SK-N-DZ (cell line): ENCODE measurements around the gene ASIC2. TPM values are rescaled to one million over a fixed set of nuclear protein-coding genes. Genes with fewer than 3 reads are reported as not detected.

Experiments
- DNase-seq: peaks from one replicate; pipeline ENCODE4 v3.0.0-alpha.2; 2015; ENCODE audit warnings: low spot score
- polyA plus RNA-seq, 2 experiments: library from polyadenylated mRNA; depleted of rRNA; stranded (reverse); fragments of >200 nt; gene quantifications; 2 replicates each; pipeline ENCODE4 v1.2.3, GENCODE V29; 2014

Gene ASIC2
- 8.2 and 11.6 TPM in 2 replicates for polyA plus RNA-seq (2014; cell fraction: cytosol; rRNA removed)
- 3.3 and 4.0 TPM in 2 replicates for polyA plus RNA-seq (2014; cell fraction: nucleus; rRNA removed)

DNA sequence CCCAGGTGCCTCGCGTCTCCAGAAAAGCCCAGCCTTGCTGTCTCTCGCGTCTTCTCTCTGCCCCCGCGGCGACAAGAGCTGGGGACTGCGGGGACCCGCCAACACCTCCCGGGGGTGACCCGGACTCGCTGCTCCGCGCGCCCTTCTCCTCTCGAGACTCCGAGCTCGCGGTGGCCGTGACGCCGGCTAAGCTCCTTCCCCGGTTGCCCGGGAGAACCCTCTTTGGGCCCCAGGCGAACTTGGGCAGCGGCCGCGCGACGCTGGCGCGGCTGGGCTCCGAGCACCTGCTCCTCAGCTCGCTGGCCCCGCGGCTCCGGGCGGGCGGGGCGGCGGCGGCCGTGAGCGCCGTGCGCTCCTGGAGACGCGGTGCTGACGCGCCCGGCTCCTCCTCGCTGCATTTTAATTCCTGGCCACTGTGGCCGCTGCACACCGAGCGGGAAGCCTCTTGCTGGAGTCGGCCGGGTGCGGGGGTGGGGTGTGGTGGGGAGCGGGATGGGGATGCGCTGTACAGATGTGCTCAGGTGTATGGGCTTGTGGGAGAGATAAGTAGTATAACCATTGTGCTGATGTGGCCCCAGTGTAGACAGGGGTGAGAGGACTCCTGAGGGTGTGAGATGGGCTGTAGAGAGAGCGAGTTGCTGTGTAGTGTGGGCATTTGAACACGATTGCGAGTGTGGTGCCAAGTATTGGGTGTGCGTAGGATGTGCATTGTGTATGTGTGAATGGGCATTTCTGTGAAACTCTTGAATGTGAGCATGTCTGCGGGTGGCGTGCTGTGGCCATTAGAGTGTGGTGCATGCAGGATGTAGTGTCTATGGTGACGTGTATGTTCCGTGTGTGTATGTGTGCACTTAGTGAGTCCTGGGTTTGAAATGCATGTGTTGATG, at the start of gene ASIC2:
TSS of gene ASIC2 (minus strand) at position 315 of the 887 bp plus-strand sequence.
- peak; percentile 79 for DNase-seq

- DNase-seq: no peak
Observed at GRCh38 chr17:33342025-33342424, 48.9 kb upstream of the ASIC2 start.

DNA sequence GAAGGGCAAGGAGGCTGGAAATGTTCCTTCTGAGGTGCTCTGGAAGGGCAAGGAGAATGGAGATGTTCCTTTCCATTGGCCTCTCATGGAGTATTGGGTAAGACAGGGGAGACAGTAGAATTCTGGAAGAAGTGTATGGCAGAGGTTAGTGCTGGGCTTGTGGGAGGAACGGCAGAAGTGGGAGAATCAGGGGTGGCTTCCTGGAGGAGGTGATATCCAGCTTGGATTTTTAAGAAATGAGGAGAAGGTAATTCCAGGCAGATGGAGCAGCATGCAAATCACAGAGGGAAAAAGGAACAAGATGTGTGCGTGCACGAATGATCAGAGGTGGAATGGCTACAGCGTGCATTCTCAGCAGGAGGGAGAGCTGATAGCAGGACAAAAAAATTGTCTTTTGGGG, 45.1 kb upstream of the ASIC2 start:
- DNase-seq: no peak

DNA sequence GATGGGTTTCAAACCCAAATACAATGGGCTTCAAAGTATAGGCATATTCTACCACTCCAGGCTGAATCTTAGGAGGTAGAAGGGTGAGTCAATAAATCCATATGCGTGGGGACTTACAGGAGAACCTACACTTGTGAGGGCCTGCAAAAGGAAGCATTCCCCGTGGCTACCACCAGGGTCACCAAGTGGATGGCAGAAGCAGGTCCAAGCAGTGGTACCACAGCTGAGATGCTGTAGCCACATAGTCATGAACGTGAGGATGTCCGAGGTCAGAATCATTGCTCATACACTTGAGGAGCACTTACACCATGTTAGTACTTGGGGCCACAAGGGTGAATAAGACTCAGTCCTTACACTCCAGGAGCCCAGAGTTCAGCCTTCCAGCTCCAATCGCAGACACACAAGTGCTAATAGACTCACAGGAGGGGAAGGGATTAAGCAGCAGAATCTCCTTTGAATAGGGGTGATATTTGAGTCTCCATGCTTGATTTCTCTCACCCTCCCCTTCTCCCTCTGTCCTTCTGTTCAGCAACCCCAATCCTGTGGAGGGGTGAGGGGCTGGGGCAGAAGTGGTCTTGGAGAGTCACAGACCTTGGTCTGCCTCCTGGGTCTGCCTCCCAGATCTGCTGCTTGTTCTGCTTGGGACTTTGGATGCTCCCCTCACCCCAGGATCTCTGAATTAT, 42.5 kb upstream of the ASIC2 start:
- DNase-seq: peak; percentile 54

DNA sequence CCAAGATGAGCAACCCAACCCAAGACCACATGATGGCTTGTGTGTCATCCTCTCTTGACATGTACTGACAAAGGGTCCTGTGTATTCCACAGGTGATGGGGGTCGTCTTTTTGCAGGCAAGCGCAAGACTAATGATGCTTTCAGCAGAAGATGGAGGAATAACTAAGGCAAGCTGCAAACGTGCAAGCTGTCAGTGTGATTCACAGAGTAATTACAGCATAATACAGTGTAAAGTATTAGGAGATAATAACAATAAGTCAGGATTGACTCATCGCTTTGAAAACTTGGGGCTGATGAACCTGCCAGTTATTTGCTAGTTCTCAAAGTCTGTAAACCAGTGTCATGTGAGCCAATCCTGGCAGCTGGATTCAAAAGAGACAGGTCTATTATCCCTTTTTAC, 41.6 kb upstream of the ASIC2 start:
- DNase-seq: no peak

GRCh38 chr17:33330877-33331276, 37.8 kb upstream of the ASIC2 start:
- no peak for DNase-seq

DNA sequence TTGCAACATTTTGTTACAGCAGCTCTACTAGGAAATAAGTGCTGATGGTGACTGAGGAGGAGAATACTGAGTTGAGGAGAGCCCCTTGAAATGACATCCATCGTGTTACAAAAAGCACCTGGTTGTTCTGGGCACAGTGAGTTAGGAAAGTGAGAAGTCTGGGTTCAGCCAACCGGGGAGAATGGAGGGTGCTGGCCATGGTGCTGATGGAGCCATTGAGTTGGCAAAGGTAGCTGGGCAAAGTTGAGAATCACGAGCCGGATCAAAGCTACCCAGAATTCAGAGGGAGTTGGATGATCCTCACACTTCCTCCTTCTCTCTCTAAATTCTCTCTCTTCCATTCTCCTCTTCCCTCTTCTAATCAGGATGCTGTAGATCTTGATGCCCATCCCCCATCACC, 35.0 kb upstream of the ASIC2 start:
- no peak for DNase-seq

- no peak for DNase-seq
Observed at GRCh38 chr17:33324736-33325135, 31.6 kb upstream of the ASIC2 start.

GRCh38 chr17:33322063-33322462, 29.0 kb upstream of the ASIC2 start:
- no peak for DNase-seq

DNA sequence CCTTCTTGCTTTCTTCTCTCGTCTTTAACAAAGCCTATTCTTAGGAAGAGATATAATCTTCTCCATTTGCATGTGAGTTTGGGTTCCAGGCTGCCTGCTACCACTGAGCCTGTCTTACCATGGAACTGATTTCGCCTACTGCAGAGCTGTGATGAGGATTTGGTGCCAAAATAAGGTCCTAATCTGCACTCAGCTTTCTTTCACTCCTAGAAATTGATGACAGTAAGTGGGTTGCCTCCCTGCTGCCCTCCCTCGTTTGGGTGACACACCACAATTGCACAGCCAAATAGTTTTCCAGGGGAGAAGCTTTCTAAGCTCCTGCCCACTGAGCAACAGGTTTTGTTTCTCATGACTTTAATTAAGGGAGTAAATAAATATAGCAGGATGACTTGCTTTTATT, 25.1 kb upstream of the ASIC2 start:
- DNase-seq: no peak

- DNase-seq: peak; percentile 90
Observed at GRCh38 chr17:33316746-33317145, 23.7 kb upstream of the ASIC2 start.

DNA sequence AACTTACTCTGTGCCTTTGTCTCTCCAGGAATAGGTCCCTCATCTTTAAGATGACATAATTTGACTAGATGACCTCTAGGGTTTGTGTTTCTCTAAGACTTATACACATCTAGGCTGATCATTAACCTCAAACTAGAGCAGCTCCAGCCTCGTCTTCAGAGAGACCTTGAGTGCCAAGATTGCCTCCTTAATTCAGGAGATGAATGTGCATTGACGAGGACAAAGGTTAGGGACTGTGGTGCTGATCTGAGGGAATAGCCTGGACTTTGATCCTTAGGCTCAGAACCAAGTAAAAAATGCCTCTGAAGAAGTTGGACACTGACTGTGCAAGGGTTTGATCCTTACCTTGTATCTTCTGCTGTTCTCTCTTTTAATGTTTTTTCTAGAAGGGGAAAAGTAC, 17.2 kb upstream of the ASIC2 start:
- DNase-seq: no peak

DNA sequence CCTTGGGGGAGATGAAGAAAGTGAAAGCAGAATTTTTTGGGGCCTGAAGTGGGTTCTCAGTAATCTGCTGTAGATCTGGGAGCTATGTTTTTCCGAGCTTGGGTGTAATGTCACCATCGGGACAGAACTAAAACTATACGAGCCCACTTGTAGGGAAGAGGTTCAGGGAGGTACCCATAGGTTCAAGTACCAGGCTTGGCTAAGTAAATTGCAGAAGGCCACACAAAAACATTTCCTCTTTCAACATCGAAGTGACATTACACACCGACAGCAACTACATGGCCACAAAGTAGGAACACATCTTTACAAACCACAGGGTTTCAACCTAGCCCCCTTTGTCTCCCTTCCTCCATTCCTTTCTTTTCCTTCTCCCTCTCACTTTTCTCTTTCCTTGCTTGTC, 10.2 kb upstream of the ASIC2 start:
- DNase-seq: no peak

GRCh38 chr17:33302394-33302793, 9.3 kb upstream of the ASIC2 start:
- no peak for DNase-seq

DNA sequence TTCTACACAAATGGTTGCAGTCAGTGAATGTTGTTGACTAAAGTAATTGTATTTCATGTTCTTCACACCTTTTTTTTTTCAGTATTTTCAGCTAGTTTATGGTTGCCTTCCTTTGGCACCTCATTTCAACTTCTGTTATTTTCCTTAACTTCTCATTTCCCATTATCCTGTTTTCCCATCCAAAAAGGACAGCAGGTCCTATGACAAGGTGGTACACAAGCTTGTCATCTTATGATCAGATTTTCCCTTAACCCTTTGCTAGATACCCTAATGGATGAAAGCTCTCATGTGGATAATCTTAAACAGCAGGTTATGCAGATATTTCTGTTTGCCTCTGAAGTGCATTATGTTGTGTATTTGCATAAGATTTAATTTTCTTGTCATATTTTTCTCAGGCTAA, 7.1 kb upstream of the ASIC2 start:
- no peak for DNase-seq

GRCh38 chr17:33299115-33299514, 6.0 kb upstream of the ASIC2 start:
- DNase-seq: no peak

DNA sequence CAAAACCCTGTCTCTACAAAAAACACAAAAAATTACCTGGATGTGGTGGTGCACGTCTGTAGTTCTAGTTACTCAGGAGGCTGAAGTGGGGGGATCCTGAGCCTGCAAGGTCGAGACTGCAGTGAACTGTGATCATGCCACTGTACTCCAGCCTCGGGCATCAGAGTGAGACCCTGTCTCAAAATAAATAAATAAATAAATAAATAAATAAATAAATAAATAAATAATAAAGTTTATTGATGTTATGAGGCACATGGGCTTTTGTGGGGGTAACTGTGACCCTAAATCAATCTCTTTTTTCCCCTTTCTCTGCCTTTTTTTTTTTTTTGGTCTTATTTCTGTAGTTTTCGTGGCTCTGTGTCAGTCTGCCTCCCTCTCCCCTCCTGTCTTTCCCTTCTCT, 4.5 kb upstream of the ASIC2 start:
- no peak for DNase-seq

GRCh38 chr17:33294994-33295393, 1.9 kb upstream of the ASIC2 start:
- DNase-seq: no peak

DNA sequence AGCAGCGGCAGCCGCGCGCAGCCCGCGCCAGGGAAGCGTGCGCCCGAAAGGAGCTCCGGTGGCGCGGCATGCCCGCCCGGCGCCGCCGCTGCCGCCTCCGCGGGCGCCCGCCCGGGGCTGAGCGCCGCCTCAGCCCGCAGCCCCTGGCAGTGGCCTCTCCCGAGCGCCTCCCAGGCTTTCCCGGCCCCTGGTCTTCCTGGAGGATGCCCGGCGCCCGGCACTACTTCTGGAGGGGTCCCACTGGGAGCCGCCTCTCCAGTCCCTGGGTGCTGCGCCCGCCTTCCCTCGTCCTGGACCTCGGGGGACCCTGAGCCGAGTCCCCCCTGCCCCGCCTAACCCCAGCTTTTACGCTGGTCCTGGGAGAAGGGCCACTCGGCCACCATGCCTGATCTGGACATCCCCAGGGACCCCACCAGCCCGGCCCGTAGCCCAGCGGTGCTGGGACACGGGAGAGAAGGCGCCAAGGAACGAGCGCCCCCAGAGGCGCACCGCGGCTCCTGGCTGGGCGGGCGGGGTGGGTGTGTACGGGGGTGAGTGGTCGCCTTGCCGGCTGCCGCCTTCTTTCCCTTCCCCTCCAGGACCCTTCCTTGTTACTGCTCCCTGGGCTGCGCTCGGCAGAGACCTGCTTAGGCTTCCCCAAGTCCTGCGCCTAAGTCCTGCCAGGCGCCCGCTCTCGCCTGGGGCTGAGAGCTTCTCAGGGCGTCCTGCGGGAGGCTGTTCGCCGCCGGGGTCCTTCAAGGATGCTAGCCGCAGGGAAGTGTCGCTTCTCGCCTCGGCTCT, 704 bp downstream of the ASIC2 start:
- peak; percentile 81 for DNase-seq

DNA sequence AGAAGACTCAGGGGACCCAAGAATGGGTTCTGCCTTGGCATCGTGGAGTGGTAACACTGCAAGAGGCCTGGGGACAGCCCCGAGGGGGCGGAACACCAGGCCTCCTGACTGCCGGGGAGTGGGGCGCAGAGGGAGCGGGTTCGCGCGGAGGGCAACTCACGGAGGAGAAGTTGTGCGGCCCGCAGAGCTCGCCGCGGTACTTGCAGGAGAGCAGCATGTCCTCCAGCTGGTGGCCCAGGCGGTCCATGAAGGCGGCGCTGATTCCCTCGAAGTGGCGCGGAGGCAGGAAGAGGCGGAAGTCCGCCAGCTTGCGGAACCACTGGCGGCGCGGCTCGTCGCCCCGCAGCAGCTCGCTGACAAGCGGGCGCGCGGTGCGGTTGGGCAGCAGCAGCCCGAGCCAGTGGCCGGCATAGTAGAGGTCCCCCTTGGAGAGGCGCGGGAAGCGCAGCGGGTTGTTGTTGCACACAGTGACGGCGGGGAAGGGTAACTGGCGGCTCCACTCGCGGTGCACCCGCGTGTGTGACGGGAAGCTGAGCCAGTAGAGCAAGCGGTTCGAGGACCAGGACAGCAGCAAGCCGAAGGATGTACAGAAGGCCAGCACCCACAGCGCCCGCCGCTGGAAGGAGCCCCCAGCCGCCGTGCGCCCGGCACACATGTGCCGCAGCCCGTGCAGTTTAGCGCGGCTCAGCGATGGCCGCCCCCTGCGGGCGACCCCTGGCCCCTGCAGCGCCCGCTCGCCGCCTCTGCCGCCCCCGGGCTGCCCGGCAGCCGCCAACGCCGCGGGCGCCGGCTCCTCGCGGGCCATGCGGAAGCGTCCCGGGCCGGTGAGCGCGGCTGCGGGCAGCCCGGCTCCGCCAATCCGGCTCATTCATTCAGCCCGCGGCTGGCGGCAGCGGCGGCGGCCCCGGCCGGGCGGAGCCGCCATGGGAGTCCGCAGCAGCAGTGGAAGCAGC, 1.6 kb downstream of the ASIC2 start:
- peak; percentile 62 for DNase-seq

DNA sequence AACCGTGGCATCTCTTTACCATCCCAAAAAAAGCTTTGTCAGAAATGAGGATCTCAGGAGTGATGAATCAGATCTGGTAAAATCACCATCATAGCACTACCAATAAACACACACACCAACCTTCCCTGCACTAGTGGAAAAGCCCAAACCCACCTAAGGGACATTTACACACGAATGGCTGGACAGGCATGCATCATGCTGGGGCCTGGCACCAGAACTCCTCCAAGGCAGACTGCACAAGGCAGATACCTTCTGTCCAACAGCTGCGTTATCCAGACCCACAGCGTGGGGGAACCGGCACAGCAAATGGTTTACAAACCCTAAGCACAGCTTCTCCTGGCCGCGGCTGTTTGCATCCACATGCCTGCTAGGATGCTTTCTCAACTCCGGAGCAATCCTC, 2.8 kb downstream of the ASIC2 start:
- DNase-seq: no peak
